Measurements from ENCODE around the gene LANCL3.

DNA sequence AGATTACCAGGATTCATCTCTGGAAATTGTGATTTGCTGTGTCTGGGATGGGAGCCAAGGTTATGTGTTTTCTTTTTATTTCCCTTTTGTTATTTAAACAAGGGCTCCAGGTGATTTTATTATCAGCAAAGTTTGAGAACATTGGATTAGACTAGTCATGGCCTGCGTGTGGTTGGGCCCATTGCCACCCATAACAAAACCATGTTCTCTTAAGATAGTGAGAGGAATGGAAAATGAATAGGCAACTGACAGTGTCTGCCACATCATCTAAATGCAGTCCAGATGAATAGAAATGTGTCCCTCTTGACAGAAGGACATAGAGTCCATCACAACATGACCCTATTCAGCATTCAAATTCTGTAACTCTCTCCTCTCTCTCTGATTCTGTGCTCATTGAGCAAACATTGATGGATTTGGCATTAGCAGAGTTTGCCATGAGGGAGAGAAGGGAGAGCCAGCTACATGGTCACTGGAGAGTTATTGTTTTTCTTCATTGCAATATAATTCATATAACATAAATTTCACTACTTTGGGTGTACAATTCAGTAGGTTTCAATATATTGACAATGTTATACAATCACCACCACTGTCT lies 125.8 kb downstream of the LANCL3 start:
- no peak for TF ChIP-seq CTCF (conservative IDR thresholded peaks at IDR 0.05; ENCODE audit: low read depth, low read length)
- no peak for TF ChIP-seq EZH2 (IDR thresholded peaks at IDR 0.05; ENCODE audit: low read length, unreplicated experiment)

All from PC-3 (cell line).